Activated CD4-positive, alpha-beta T cell treated with anti-CD3 and anti-CD28 coated beads, Interleukin-2, Interleukin-4, amounts not matched to agents 100 ng/mL and 50 ng/mL, durations not matched to agents 16 hours and 8 hours (primary cell): ENCODE results near the gene EYA3.

Experiments
- DNase-seq: peaks from one replicate; pipeline ENCODE4 v3.0.0-alpha.2; 2020; ENCODE audit warnings: low spot score

Gene EYA3

GRCh38 chr1:27938488-27938887, 149.9 kb downstream of the EYA3 start:
- no peak for DNase-seq

GRCh38 chr1:27937524-27937836, 150.9 kb downstream of the EYA3 start:
- DNase-seq: no peak

GRCh38 chr1:27936370-27936769, 152.0 kb downstream of the EYA3 start:
- no peak for DNase-seq

- DNase-seq: no peak
Measured at GRCh38 chr1:27935721-27936120, 152.7 kb downstream of the EYA3 start.

- DNase-seq: no peak
Measured at GRCh38 chr1:27934818-27935549, 153.4 kb downstream of the EYA3 start, which contains the start of gene SMPDL3B. SMPDL3B (plus strand) TSS chr1:27935000; CDS start chr1:27935184, 184 bp downstream.

GRCh38 chr1:27931759-27932158, 156.7 kb downstream of the EYA3 start:
- DNase-seq: no peak

- no peak for DNase-seq
Measured at GRCh38 chr1:27931184-27931583, 157.2 kb downstream of the EYA3 start.

GRCh38 chr1:27928216-27928954, 160.0 kb downstream of the EYA3 start:
- no peak for DNase-seq

GRCh38 chr1:27922272-27922671, 166.1 kb downstream of the EYA3 start:
- DNase-seq: no peak
